Skin of body (tissue), 3 donors: ENCODE measurements around the gene VSTM5. TPM values are rescaled to one million over a fixed set of nuclear protein-coding genes. Genes with fewer than 3 reads are reported as not detected.
"Not testable (repeated sequence)": the region's sequence is repeated elsewhere in the genome, so short reads cannot be mapped to it uniquely, and the experiment has no call there.

Experiments
- DNase-seq: peaks from one replicate; lab custom pipeline; 2025; lab: John Stamatoyannopoulos, UW
- small RNA-seq: library from RNA; depleted of rRNA; stranded (forward); fragments of <200 nt; gene quantifications from one replicate; pipeline ENCODE3, GENCODE V24; 2014; ENCODE audit warnings: low replicate concordance
- total RNA-seq: library from RNA; depleted of rRNA; stranded (reverse); fragments of >200 nt; gene quantifications from one replicate; pipeline ENCODE4 v1.2.3, GENCODE V29; 2014

VSTM5 gene
- total RNA-seq, 1 donor from 2014 or later: 0.39 TPM

- DNase-seq: no peak
Observed at GRCh38 chr11:93796441-93797231, 53.8 kb downstream of the VSTM5 start.

- no peak for DNase-seq
Observed at GRCh38 chr11:93791493-93791892, 58.9 kb downstream of the VSTM5 start.

DNA sequence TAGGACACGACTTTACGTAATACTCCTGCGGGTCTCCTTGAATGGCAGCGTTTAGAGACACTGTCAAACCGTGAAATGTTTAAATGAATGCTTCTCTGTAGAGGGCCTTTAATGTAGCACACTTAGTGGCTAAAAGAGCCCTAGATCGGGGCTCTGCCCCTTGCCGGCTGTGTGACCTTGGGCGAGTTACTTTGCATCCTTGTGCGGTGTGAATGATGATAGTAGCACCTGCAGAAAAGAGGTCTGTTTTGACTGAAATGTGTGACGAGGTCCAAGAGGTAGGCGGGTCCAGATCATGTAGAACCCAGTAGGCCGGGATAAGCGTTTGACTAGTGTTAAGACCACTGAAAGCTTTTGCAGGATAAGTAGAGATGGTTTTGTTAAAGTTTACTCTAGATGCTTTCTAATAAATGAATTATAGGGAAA lies 65.5 kb downstream of the VSTM5 start:
- DNase-seq: no peak

DNA sequence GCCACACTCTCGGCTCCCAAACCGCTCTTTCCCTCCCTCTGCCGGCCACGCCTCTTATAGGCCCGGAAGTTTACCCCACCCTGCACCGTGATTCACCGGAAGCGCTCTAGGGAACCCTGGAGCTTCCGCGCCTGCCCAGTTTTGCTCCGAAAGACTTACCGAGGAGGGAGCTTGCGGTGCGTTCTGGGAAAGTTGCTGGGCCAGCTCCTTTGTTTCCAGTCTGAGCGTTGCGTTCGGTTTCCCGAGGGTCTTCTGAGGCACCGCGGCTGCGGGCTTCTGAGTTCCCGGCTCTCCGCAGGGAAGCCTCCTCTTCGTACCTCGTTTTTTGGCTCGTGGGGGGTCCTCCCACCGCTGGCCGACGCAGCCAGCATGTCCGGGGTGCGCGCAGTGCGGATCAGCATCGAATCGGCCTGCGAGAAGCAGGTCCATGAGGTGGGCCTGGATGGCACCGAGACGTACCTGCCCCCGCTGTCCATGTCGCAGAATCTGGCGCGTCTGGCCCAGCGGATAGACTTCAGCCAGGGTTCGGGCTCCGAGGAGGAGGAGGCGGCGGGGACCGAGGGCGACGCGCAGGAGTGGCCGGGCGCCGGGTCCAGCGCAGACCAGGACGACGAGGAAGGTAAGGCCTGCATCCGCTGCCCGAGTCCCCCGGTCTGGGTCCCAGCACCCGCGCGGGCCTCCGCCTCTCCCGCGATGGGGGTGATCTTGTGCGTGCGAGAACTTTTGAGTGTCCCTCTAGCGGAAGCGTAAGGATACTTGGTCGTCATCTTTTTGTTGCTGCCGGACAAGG lies 66.1 kb downstream of the VSTM5 start, which contains the start of gene MED17:
MED17 (plus strand) TSS at position 138 of the 790 bp plus-strand sequence; CDS start at position 370, 232 bp downstream.
- DNase-seq: peak; percentile 95

GRCh38 chr11:93783765-93784144 lies 66.7 kb downstream of the VSTM5 start:
- no peak for DNase-seq

- DNase-seq: no peak
Observed at GRCh38 chr11:93783362-93783761, 67.1 kb downstream of the VSTM5 start.

- no peak for DNase-seq
Observed at GRCh38 chr11:93775289-93775688, 75.1 kb downstream of the VSTM5 start.

DNA sequence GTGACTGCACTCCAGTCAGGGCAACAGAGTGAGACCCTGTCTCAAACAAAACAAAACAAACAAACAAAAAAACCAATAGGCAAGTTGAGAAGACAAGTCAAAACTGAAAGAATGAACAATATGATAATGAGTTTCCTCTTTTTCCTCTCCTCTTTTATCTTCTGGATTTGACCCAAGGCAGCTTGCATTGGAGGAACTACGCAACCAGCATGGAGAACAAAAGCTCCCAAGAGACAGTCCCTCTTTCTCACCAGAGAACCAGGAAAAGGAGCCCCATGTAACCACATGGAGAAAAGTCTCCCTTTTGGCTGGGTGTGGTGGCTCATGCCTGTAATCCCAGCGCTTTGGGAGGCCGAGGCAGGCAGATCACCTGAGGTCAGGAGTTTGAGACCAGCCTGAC lies 75.9 kb downstream of the VSTM5 start:
- DNase-seq: not testable (repeated sequence)

DNA sequence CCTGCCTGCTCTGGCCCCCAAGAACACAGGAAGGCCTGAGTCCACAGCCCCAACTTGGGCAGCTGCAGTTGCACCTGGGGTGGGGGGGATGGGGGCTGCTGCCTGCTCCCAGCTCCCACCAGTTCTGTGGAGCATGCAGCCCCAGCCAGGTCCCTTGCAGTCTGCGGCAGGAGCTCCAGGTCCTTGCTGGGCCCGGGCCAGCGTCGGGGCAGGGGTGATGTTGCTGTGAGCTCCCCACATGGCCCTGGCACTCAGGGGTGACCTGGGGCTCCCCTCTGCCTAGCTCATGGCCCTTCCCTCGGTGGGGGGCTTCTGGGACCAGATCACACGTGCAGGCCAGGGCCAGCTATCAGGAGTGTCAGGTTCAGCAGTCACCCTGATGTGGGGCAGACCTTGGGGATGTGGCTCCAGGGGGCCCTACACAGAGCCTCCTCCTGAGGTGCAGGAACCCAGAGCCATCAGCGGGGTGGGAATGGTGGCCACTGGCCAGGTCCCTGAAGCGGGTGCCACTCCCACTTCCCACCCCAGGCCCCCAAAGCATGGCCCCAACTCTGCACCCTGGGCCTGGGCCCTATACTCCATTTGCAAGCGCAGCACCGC lies 76.7 kb downstream of the VSTM5 start:
- no peak for DNase-seq

- no peak for DNase-seq
Observed at GRCh38 chr11:93773045-93773477, 77.4 kb downstream of the VSTM5 start.

DNA sequence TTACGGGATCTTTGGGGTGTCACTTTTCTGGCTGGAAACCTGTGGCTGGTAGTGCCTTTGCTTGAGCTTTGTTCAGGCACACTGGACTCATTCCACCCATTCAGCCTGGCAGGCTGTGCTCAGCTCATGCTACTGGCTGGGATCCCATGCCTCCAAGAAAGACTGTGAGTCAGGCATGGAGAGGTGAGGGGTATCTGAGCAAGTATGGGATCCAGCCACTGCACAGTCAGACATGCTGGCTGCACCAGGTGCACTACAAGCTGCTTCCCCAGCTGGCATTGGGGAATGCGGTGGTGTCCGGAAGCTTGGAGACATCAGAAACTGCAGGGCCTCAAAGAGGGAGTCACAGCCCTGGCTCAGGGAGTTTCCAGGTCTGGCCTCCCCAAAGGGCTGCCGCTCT lies 78.3 kb downstream of the VSTM5 start:
- DNase-seq: no peak

- no peak for DNase-seq
Observed at GRCh38 chr11:93770160-93770559, 80.3 kb downstream of the VSTM5 start.

Small RNA genes within 50 kb of the gene (small RNA-seq; reads per million reads assigned to genes)
- not detected for gene RF00019

Other genes with a start within 250 kb of the VSTM5 start
- gene CEP295, start 188.9 kb downstream of the VSTM5 start, total RNA-seq: 19.6 TPM
- gene TAF1D, start 109.1 kb downstream of the VSTM5 start, total RNA-seq: 316 TPM
- gene C11orf54, start 108.9 kb downstream of the VSTM5 start, total RNA-seq: 26.4 TPM
- 32.4 TPM for gene MED17, start 66.3 kb downstream of the VSTM5 start, total RNA-seq
- gene HEPHL1, start 170.7 kb upstream of the VSTM5 start, total RNA-seq: 4.9 TPM